OCI-LY3 (cell line): ENCODE measurements around the gene PCDHB14.
"Not testable (repeated sequence)": the region's sequence is repeated elsewhere in the genome, so short reads cannot be mapped to it uniquely, and the experiment has no call there.

Experiments used
- EZH2phosphoT487 ChIP-seq: fragments of 200-600 bp; shearing (Covaris generic); IDR thresholded peaks from 2 replicates; pipeline ENCODE4 v1.6.1; 2018; ENCODE audit warnings: antibody characterized with exemption, mixed run types, low read depth
- TF ChIP-seq, protein P1 (sequence below): fragments of 200-600, 300-600 bp; sonication (generic); IDR thresholded peaks from 2 replicates; pipeline ENCODE4 v1.5.1; 2014; ENCODE audit warnings: antibody characterized with exemption, low read length, low read depth

DNA sequence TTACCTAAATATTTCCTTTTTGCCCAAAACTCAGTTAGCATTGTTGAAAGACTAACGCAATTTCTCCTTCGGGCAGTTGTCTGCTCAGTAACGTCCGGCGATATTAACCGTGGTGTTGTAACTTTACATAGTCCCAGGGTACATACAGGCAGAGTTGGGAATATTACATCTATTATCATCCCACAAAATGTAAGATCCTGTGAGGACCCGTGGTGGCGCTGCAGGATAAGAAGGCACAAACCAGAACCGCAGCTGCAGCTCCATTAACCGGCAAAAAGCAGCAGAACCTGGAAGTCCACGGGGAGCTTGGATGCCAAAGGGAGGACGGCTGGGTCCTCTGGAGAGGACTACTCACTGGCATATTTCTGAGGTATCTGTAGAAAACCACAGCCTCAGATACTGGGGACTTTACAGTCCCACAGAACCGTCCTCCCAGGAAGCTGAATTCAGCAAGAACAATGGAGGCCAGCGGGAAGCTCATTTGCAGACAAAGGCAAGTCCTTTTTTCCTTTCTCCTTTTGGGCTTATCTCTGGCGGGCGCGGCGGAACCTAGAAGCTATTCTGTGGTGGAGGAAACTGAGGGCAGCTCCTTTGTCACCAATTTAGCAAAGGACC lies 45.5 kb upstream of the PCDHB14 start, which contains the start of gene PCDHB8:
- TF ChIP-seq, protein P1, sequence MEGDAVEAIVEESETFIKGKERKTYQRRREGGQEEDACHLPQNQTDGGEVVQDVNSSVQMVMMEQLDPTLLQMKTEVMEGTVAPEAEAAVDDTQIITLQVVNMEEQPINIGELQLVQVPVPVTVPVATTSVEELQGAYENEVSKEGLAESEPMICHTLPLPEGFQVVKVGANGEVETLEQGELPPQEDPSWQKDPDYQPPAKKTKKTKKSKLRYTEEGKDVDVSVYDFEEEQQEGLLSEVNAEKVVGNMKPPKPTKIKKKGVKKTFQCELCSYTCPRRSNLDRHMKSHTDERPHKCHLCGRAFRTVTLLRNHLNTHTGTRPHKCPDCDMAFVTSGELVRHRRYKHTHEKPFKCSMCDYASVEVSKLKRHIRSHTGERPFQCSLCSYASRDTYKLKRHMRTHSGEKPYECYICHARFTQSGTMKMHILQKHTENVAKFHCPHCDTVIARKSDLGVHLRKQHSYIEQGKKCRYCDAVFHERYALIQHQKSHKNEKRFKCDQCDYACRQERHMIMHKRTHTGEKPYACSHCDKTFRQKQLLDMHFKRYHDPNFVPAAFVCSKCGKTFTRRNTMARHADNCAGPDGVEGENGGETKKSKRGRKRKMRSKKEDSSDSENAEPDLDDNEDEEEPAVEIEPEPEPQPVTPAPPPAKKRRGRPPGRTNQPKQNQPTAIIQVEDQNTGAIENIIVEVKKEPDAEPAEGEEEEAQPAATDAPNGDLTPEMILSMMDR, result not testable (repeated sequence)
- not testable (repeated sequence) for TF ChIP-seq EZH2phosphoT487
